Sigmoid colon (tissue), 7 donors: Measurements from ENCODE around the gene NRBP1. TPM values are rescaled to one million over a fixed set of nuclear protein-coding genes. Genes with fewer than 3 reads are reported as not detected.

Source experiments
- DNase-seq: peaks from one replicate; pipeline ENCODE4 v3.0.0-alpha.2; 2019
- H3K27ac ChIP-seq, 4 donors: fragments of 200-600 bp; sonication (generic); one replicate each; pipeline ENCODE4 v1.5.1; 2016 to 2019; ENCODE audit warnings: mild to moderate bottlenecking in 1 of 4
- H3K27me3 ChIP-seq, 3 donors: fragments of 200-600 bp; sonication (generic); one replicate each; pipeline ENCODE4 v1.5.1; 2019; ENCODE audit warnings: mild to moderate bottlenecking in 1 of 3
- H3K36me3 ChIP-seq, 4 donors: fragments of 200-600 bp; sonication (generic); one replicate each; pipeline ENCODE4 v1.5.1; 2016 to 2019
- H3K4me1 ChIP-seq, 4 donors: fragments of 200-600 bp; sonication (generic); one replicate each; pipeline ENCODE4 v1.5.1; 2017 to 2019
- H3K4me3 ChIP-seq, 4 donors: fragments of 200-600 bp; sonication (generic); one replicate each; pipeline ENCODE4 v1.5.1; 2017 to 2019; ENCODE audit warnings: mild to moderate bottlenecking in 2 of 4, moderate library complexity in 1 of 4
- H3K9me3 ChIP-seq, 4 donors: fragments of 200-600 bp in 3 of 4; sonication (generic) in 3 of 4; one replicate each; pipeline versions ENCODE4 v1.5.1 to v1.6.1; 2013 to 2019
- EP300 ChIP-seq, 4 donors: sonication (generic); formaldehyde crosslinking; IDR thresholded peaks; one replicate each; pipeline ENCODE4 v1.6.1; 2017; ENCODE audit warnings: antibody characterized with exemption in 4 of 4
- POLR2A ChIP-seq, 2 donors: fragments of 450-650 bp; IDR thresholded peaks; one replicate each; pipeline ENCODE4 v1.6.1; 2016; ENCODE audit warnings: antibody characterized with exemption in 2 of 2, mild to moderate bottlenecking in 2 of 2, moderate library complexity in 2 of 2
- POLR2AphosphoS5 ChIP-seq, 4 donors: sonication (generic); formaldehyde crosslinking; IDR thresholded peaks; one replicate each; pipeline ENCODE4 v1.6.1; 2017; ENCODE audit warnings: antibody characterized with exemption in 4 of 4
- WGBS, 2 donors: extraction: QIAGEN DNeasy Blood & Tissue Kit; methylation state at CpG; one replicate each; pipeline ENCODE4 v1.1.7; 2013; 5-methylcytosine and 5-hydroxymethylcytosine counted together
- intact Hi-C: fragments of 100-400 bp; cut with DNase I; formaldehyde crosslinking; loops from one replicate; pipeline ENCODE4 v1.15.1; 2023
- polyA plus RNA-seq, 3 donors: library from polyadenylated mRNA; stranded (reverse); fragments of 200-250 nt; gene quantifications; one replicate each; pipeline ENCODE4 v1.2.3, GENCODE V29; 2013
- total RNA-seq, 4 donors: library from RNA; depleted of rRNA; stranded (reverse); fragments of >200 nt; gene quantifications; one replicate each; pipeline ENCODE4 v1.1.0, GENCODE V29; 2016
- TF ChIP-seq, protein P1 (sequence below), 4 experiments: fragments of 450-650 bp in 3 of 4; fragments of 200-600 bp in 1 of 4; IDR thresholded peaks; one replicate each; pipeline ENCODE4 v1.5.1; 2016 to 2019; ENCODE audit warnings: antibody characterized with exemption in 4 of 4, mild to moderate bottlenecking in 3 of 4, moderate library complexity in 2 of 4
- donor health status: healthy with polysubstance abuse.
- donor health status: Bipolar disorder and iron deficiency.
- donor health status: healthy.

NRBP1 gene
- total and polyA plus RNA-seq, 7 donors = 60.8 to 93.5 (median 78.5) TPM

DNA sequence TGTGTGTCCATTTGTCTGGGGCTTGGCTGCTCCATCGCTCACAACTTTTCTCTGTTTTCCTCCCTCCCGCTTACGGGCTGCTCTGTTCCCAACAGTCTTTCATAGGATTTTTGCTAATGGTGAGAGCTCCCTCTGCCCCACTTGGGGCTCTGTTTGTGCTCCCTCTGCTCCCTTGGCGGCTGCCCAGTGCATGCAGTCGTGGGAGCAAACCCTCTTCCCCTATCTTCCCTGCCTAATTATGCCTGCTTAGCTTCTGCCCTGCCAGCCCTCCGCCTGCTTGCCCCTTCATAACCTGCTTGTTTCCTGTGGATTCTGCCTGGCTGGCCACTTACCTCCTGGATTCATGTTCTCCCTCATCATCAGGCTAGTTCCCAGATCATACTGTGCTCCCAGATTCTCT lies 7.2 kb downstream of the NRBP1 start:
- 92% methylated on average over 6 of the region's 6 CpGs for WGBS, 2 donors
- H3K4me3 ChIP-seq = no peak overlapping the region
- TF ChIP-seq, protein P1, sequence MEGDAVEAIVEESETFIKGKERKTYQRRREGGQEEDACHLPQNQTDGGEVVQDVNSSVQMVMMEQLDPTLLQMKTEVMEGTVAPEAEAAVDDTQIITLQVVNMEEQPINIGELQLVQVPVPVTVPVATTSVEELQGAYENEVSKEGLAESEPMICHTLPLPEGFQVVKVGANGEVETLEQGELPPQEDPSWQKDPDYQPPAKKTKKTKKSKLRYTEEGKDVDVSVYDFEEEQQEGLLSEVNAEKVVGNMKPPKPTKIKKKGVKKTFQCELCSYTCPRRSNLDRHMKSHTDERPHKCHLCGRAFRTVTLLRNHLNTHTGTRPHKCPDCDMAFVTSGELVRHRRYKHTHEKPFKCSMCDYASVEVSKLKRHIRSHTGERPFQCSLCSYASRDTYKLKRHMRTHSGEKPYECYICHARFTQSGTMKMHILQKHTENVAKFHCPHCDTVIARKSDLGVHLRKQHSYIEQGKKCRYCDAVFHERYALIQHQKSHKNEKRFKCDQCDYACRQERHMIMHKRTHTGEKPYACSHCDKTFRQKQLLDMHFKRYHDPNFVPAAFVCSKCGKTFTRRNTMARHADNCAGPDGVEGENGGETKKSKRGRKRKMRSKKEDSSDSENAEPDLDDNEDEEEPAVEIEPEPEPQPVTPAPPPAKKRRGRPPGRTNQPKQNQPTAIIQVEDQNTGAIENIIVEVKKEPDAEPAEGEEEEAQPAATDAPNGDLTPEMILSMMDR (IDR thresholded peaks at IDR 0.05) = no peak
- TF ChIP-seq POLR2A (IDR thresholded peaks at IDR 0.05) = no peak
- no peak for TF ChIP-seq EP300 (IDR thresholded peaks at IDR 0.05)
- no peak for TF ChIP-seq POLR2AphosphoS5 (IDR thresholded peaks at IDR 0.05)
- peaks cover 51 to 77% (median 62%) of the 10 kb centered on the region in 4 donors for H3K36me3 ChIP-seq
- no peaks in the 10 kb centered on the region for H3K27me3 ChIP-seq
- intact Hi-C loops = no loop called here
- H3K9me3 ChIP-seq = no peaks in the 10 kb centered on the region
- peaks cover 0 to 31% (median 24%) of the 10 kb centered on the region in 4 donors for H3K4me1 ChIP-seq
- no peak overlapping the region for H3K27ac ChIP-seq
- no peak for DNase-seq

DNA sequence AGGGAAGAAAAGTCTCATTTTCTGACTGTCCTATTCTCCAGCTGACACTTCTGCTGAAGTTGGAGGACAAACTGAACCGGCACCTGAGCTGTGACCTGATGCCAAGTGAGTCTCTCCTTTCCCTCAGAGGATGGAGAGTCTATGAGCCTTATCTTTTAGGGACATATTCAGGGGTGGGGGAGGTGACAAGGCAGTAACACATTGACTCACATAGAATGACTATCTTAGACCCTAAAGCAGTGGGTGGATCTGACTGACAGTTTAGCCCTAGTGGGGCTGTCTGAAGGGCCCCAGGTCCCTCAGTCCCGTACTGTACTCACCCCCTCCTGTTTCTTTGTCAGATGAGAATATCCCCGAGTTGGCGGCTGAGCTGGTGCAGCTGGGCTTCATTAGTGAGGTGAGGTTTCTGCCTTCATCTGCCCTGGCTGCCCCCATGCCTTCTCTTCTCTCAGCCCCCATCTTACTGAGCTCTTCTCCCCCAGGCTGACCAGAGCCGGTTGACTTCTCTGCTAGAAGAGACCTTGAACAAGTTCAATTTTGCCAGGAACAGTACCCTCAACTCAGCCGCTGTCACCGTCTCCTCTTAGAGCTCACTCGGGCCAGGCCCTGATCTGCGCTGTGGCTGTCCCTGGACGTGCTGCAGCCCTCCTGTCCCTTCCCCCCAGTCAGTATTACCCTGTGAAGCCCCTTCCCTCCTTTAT lies 12.9 kb downstream of the NRBP1 start:
- no peaks in the 10 kb centered on the region for H3K27me3 ChIP-seq
- no peak overlapping the region for H3K27ac ChIP-seq
- peaks cover 32 to 73% (median 47%) of the 10 kb centered on the region in 4 donors for H3K36me3 ChIP-seq
- TF ChIP-seq POLR2A (IDR thresholded peaks at IDR 0.05) = no peak
- no peak for TF ChIP-seq EP300 (IDR thresholded peaks at IDR 0.05)
- no peak for TF ChIP-seq POLR2AphosphoS5 (IDR thresholded peaks at IDR 0.05)
- TF ChIP-seq, protein P1 (IDR thresholded peaks at IDR 0.05) = no peak
- intact Hi-C loops = no loop called here
- no peak for DNase-seq
- 79 to 89% methylated on average over 10 of the region's 10 CpGs for WGBS, 2 donors
- peaks cover 0 to 16% (median 13%) of the 10 kb centered on the region in 4 donors for H3K4me1 ChIP-seq
- H3K4me3 ChIP-seq = no peak overlapping the region
- no peaks in the 10 kb centered on the region for H3K9me3 ChIP-seq

DNA sequence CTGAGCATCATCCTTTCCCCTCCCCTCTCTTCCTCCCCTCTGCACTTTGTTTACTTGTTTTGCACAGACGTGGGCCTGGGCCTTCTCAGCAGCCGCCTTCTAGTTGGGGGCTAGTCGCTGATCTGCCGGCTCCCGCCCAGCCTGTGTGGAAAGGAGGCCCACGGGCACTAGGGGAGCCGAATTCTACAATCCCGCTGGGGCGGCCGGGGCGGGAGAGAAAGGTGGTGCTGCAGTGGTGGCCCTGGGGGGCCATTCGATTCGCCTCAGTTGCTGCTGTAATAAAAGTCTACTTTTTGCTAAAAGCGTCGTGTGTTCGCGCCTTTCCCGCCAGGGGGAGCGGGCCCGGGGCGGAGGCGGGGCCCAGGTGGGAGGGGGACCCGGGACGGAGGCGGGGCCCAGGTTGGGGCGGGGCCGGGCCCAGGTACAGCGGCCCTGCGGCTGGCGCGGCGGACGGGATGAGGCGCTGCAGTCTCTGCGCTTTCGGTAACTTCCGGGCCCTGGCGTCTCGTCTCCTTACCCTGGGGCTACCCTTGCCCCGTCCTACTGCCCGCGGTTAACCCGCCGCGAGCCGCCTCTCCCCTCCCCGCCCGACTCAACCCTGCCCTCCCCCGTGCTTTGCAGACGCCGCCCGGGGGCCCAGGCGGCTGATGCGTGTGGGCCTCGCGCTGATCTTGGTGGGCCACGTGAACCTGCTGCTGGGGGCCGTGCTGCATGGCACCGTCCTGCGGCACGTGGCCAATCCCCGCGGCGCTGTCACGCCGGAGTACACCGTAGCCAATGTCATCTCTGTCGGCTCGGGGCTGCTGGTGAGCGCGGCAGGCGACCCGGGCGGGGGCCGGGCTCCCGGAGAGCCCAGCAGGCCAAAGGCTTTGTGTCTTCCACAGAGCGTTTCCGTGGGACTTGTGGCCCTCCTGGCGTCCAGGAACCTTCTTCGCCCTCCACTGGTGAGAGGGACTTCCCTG lies 13.8 kb downstream of the NRBP1 start, which contains the start of gene KRTCAP3:
Gene KRTCAP3, plus strand, starts transcription at position 424 of the 962 bp plus-strand sequence. Its CDS starts 32 bp downstream, at position 456.
- no peak for DNase-seq
- intact Hi-C loops = no loop called here
- TF ChIP-seq POLR2A (IDR thresholded peaks at IDR 0.05) = no peak
- peak in 2 of 4 donors; percentile 25 to 38 for TF ChIP-seq POLR2AphosphoS5 (IDR thresholded peaks at IDR 0.05)
- no peak for TF ChIP-seq EP300 (IDR thresholded peaks at IDR 0.05)
- TF ChIP-seq, protein P1 (IDR thresholded peaks at IDR 0.05) = no peak
- peaks cover 0 to 16% (median 13%) of the 10 kb centered on the region in 4 donors for H3K4me1 ChIP-seq
- 14 to 51% methylated on average over 80 of the region's 80 CpGs for WGBS, 2 donors
- no peaks in the 10 kb centered on the region for H3K27me3 ChIP-seq
- peak within 1 kb of the TSS in 3 of 4 donors; percentile 26 to 36 (median 35) for H3K4me3 ChIP-seq
- peak within 1 kb of the TSS; percentile 24 to 68 (median 60) for H3K27ac ChIP-seq
- H3K36me3 ChIP-seq = peaks cover 23 to 69% (median 38%) of the 10 kb centered on the region in 4 donors
- H3K9me3 ChIP-seq = no peaks in the 10 kb centered on the region

DNA sequence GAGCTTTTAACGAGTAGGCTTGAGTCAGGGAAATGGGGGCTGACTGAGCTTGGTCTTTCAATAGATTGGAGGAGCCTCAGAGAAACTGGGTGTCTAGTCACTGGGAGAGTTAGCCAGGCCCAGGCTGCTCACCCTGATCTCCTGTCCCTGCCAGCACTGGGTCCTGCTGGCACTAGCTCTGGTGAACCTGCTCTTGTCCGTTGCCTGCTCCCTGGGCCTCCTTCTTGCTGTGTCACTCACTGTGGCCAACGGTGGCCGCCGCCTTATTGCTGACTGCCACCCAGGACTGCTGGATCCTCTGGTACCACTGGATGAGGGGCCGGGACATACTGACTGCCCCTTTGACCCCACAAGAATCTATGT lies 14.5 kb downstream of the NRBP1 start:
- Histone ChIP-seq H3K27me3 (no peaks in the 10 kb centered on the region), H3K4me3 (peak overlapping the region in 1 of 4 donors; percentile 26), H3K27ac (peak overlapping the region; percentile 24 to 68 (median 60)), H3K9me3 (no peaks in the 10 kb centered on the region), H3K4me1 (peaks cover 0 to 16% (median 13%) of the 10 kb centered on the region in 4 donors), H3K36me3 (peaks cover 18 to 69% (median 34%) of the 10 kb centered on the region in 4 donors)
- intact Hi-C loops = no loop called here
- WGBS, 2 donors = 17 to 71% methylated on average over 6 of the region's 6 CpGs
- TF ChIP-seq EP300 (IDR thresholded peaks at IDR 0.05) (no peak), POLR2AphosphoS5 (IDR thresholded peaks at IDR 0.05) (peak in 1 of 4 donors; percentile 2), POLR2A (IDR thresholded peaks at IDR 0.05) (no peak)
- TF ChIP-seq, protein P1 (IDR thresholded peaks at IDR 0.05) = no peak
- no peak for DNase-seq
